Urinary bladder (tissue), 4 donors: ENCODE data around the gene SLC25A15. TPM values are rescaled to one million over a fixed set of nuclear protein-coding genes. Genes with fewer than 3 reads are reported as not detected.

Experiments
- DNase-seq: peaks from one replicate; pipeline ENCODE4 v3.0.0-alpha.2; 2015; ENCODE audit errors: extremely low spot score
- H3K27ac ChIP-seq: one replicate; pipeline ENCODE4 v1.5.1; 2013; ENCODE audit warnings: low read depth, mild to moderate bottlenecking, moderate library complexity
- H3K36me3 ChIP-seq: one replicate; pipeline ENCODE4 v1.6.1; 2013; ENCODE audit warnings: mild to moderate bottlenecking, moderate library complexity; ENCODE audit not compliant: insufficient read depth
- H3K4me1 ChIP-seq: one replicate; pipeline ENCODE4 v1.6.1; 2013; ENCODE audit warnings: mild to moderate bottlenecking, moderate library complexity; ENCODE audit not compliant: insufficient read depth
- H3K4me3 ChIP-seq: one replicate; pipeline ENCODE4 v1.5.1; 2013; ENCODE audit warnings: low read depth, low read length
- WGBS: extraction: QIAGEN DNeasy Blood & Tissue Kit; methylation state at CpG from one replicate; pipeline ENCODE4 v1.1.7; 2013; 5-methylcytosine and 5-hydroxymethylcytosine counted together
- polyA plus RNA-seq: library from polyadenylated mRNA; stranded (reverse); fragments of 200-250 nt; gene quantifications from one replicate; pipeline ENCODE4 v1.2.3, GENCODE V29; 2013
- total RNA-seq: library from RNA; depleted of rRNA; stranded (reverse); fragments of >200 nt; gene quantifications from one replicate; pipeline ENCODE4 v1.2.3, GENCODE V29; 2014
- donor health status: healthy with polysubstance abuse.
- donor health status: healthy.

The SLC25A15 gene
- total and polyA plus RNA-seq, 2 donors: 4.1 to 11.8 TPM

DNA sequence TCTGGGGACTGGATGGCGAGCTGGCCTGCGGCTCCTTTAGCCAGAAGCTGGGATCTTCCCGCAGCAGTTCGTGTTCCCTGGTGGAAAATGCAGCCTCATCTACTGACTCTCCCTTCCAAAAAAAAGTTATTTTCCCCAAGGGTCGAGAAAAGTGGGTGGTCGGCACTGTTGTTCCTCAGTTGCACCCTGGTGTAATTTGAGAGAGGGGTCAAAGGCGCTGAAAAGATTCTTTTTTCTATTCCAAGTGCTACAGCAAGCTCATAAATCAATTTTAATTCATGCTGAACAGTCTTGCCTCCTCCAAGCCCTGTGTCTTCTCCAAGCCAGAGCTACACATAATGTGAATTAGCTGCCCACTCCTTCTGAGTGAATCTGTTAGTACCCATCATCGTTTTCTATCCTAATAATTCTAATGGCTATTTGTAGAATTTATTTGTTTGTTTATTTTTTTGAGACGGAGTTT is 774 bp downstream of the SLC25A15 start:
- peak overlapping the region; percentile 77 for H3K4me3 ChIP-seq
- WGBS: 16% methylated on average over 9 of the region's 9 CpGs
- DNase-seq: no peak
- H3K27ac ChIP-seq: peak overlapping the region; percentile 68
- H3K36me3 ChIP-seq: no peaks in the 10 kb centered on the region
- H3K4me1 ChIP-seq: no peaks in the 10 kb centered on the region

- no peaks in the 10 kb centered on the region for H3K4me1 ChIP-seq
- no peak for DNase-seq
- WGBS: 90% methylated on average over 10 of the region's 10 CpGs
- H3K36me3 ChIP-seq: no peaks in the 10 kb centered on the region
- no peak overlapping the region for H3K4me3 ChIP-seq
- H3K27ac ChIP-seq: no peak overlapping the region
These were observed 3.1 kb downstream of the SLC25A15 start for GRCh38 chr13:40792284-40793051.

DNA sequence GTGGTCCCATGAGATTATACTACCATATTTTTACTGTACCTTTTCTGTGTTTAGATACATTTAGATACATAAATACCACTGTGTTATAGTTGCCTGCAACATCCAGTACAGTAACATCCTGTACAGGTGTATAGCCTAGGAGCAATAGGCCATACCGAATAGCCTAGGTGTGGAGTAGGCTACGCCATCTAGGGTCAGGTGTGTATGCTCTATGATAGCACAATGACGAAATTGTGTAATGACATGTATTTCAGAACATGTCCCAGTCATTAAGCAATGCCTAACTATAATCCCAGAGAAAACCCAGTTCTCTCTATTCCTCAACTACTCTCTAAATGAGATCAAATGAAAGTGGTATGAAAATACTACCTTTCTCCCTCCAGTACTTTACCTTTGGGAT is 3.9 kb downstream of the SLC25A15 start:
- no peak overlapping the region for H3K4me3 ChIP-seq
- H3K36me3 ChIP-seq: no peaks in the 10 kb centered on the region
- no peak overlapping the region for H3K27ac ChIP-seq
- WGBS: 94% methylated on average over 3 of the region's 3 CpGs
- H3K4me1 ChIP-seq: no peaks in the 10 kb centered on the region
- no peak for DNase-seq

GRCh38 chr13:40794414-40795368 is 5.3 kb downstream of the SLC25A15 start:
- Histone ChIP-seq H3K36me3 (no peaks in the 10 kb centered on the region), H3K4me3 (no peak overlapping the region), H3K4me1 (no peaks in the 10 kb centered on the region), H3K27ac (no peak overlapping the region)
- no peak for DNase-seq
- 92% methylated on average over 13 of the region's 13 CpGs for WGBS

DNA sequence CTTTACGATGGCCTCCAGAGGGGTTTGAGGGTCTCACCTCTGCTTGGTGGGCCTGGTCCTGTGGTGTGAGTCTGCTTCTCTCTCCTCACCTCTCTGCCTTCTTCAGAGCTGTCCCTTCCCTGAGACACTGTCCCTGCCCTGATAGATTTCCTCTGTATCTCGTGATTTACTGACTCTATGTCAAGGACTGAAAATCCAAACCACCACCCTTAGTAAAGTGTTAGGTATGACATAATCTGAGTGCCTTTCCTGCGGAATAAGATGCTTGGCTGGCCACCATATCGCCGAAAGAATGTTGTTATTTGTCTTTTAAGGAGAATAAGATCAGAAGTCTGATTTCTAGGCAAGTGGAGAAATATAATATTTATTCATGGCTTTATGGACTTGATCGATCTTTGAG is 7.2 kb downstream of the SLC25A15 start:
- no peak overlapping the region for H3K27ac ChIP-seq
- no peaks in the 10 kb centered on the region for H3K4me1 ChIP-seq
- no peak overlapping the region for H3K4me3 ChIP-seq
- WGBS: 92% methylated on average over 6 of the region's 6 CpGs
- DNase-seq: no peak
- H3K36me3 ChIP-seq: no peaks in the 10 kb centered on the region

DNA sequence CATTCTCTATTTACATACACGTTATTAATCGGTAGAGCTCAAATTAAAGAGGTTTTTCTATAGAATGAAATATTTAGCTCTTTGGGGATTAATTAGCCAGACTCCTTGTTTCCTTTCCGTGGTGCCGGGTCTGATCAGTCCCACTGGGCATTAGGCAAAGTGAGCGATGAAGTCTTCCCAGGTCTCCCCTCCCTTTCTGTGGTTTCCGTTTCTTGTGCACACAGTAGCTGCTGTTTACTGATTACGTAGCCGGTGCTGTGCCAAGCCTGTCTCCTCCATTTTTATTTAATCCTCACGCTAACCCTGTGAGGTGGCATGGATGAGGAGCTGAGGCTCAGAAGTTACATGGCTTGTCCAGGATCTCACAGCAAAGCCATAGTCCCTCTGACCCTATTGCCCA is 9.0 kb downstream of the SLC25A15 start:
- Histone ChIP-seq H3K36me3 (no peaks in the 10 kb centered on the region), H3K27ac (no peak overlapping the region), H3K4me1 (no peaks in the 10 kb centered on the region), H3K4me3 (no peak overlapping the region)
- DNase-seq: no peak
- 90% methylated on average over 9 of the region's 9 CpGs for WGBS

DNA sequence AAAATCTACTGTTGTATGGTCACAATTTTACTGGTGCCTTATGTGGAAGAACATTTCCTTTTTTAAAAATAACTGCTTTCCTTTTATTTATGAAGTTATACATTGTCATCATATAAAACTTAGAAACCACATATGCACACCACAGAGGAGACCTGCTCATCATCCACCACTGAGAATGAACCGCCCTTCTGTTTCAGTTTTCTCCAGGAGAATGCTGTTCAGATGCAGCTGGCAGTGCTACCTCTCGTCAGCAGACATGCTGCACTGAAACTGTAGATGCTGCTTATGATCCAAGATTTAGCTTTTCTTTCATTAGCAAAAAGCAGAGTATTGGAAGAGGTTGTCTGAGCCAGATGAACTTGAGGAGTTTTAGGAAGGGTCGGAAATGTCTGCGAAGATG is 10.1 kb downstream of the SLC25A15 start:
- Histone ChIP-seq H3K27ac (no peak overlapping the region), H3K4me3 (no peak overlapping the region), H3K36me3 (no peaks in the 10 kb centered on the region), H3K4me1 (no peaks in the 10 kb centered on the region)
- 95% methylated on average over 4 of the region's 4 CpGs for WGBS
- no peak for DNase-seq

GRCh38 chr13:40800559-40800958 is 11.1 kb downstream of the SLC25A15 start:
- no peak overlapping the region for H3K4me3 ChIP-seq
- no peak for DNase-seq
- H3K36me3 ChIP-seq: no peaks in the 10 kb centered on the region
- no peak overlapping the region for H3K27ac ChIP-seq
- no peaks in the 10 kb centered on the region for H3K4me1 ChIP-seq
- 84% methylated on average over 5 of the region's 5 CpGs for WGBS

GRCh38 chr13:40801255-40802217 is 12.1 kb downstream of the SLC25A15 start:
- Histone ChIP-seq H3K36me3 (no peaks in the 10 kb centered on the region), H3K27ac (no peak overlapping the region), H3K4me1 (no peaks in the 10 kb centered on the region), H3K4me3 (no peak overlapping the region)
- WGBS: 81% methylated on average over 6 of the region's 6 CpGs
- no peak for DNase-seq

GRCh38 chr13:40803316-40803715 is 13.9 kb downstream of the SLC25A15 start:
- Histone ChIP-seq H3K4me1 (no peaks in the 10 kb centered on the region), H3K27ac (no peak overlapping the region), H3K4me3 (no peak overlapping the region), H3K36me3 (no peaks in the 10 kb centered on the region)
- no peak for DNase-seq
- 96% methylated on average over 5 of the region's 5 CpGs for WGBS

- H3K27ac ChIP-seq: no peak overlapping the region
- WGBS: 88% methylated on average over 1 of the region's 1 CpG
- no peaks in the 10 kb centered on the region for H3K4me1 ChIP-seq
- DNase-seq: no peak
- no peak overlapping the region for H3K4me3 ChIP-seq
- no peaks in the 10 kb centered on the region for H3K36me3 ChIP-seq
These were observed 16.8 kb downstream of the SLC25A15 start for GRCh38 chr13:40806241-40806640.

DNA sequence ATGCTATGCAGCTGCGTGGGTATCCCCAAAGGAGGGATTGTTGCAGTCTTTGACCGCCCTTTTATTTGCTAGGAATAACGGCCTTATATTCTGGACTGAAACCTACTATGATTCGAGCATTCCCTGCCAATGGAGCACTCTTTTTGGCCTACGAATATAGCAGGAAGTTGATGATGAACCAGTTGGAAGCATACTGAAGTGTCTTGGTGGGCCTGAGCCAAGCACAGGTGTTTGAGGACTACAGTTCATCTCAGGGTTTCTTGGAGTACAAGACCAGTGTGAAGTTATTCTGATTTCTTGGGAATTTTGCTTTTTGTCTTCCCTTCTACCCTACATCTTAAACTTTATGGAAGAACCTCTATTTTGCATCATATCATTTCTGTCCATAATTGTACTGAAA is 20.1 kb downstream of the SLC25A15 start:
- no peak for DNase-seq
- Histone ChIP-seq H3K4me3 (no peak overlapping the region), H3K4me1 (no peaks in the 10 kb centered on the region), H3K36me3 (no peaks in the 10 kb centered on the region), H3K27ac (no peak overlapping the region)
- WGBS: 94% methylated on average over 5 of the region's 5 CpGs

- peaks cover 1% of the 10 kb centered on the region for H3K36me3 ChIP-seq
- DNase-seq: no peak
- no peaks in the 10 kb centered on the region for H3K4me1 ChIP-seq
- H3K27ac ChIP-seq: no peak overlapping the region
- WGBS: 83% methylated on average over 4 of the region's 4 CpGs
- H3K4me3 ChIP-seq: no peak overlapping the region
These were observed 22.7 kb downstream of the SLC25A15 start for GRCh38 chr13:40812102-40812501.
